GM18909 (cell line): Measurements from ENCODE around the gene CFAP46.
"Not testable (repeated sequence)": the region's sequence is repeated elsewhere in the genome, so short reads cannot be mapped to it uniquely, and the experiment has no call there.

Source experiments
- ATAC-seq: cut with Tn5 transposase; IDR thresholded peaks from one replicate; pipeline ENCODE4 v1.9.1; 2021; ENCODE audit warnings: mild to moderate bottlenecking; ENCODE audit not compliant: unreplicated experiment, poor library complexity

The CFAP46 gene

GRCh38 chr10:132802694-132803320 is 139.6 kb downstream of the CFAP46 start:
- no peak for ATAC-seq

GRCh38 chr10:132802048-132802447 is 140.3 kb downstream of the CFAP46 start:
- ATAC-seq: no peak

- ATAC-seq: no peak
Measured at GRCh38 chr10:132799865-132800264, 142.5 kb downstream of the CFAP46 start.

- ATAC-seq: no peak
Measured at GRCh38 chr10:132798876-132799275, 143.5 kb downstream of the CFAP46 start.

- ATAC-seq: no peak
Measured at GRCh38 chr10:132798403-132798802, 144.0 kb downstream of the CFAP46 start.

- not testable (repeated sequence) for ATAC-seq
Measured at GRCh38 chr10:132797986-132798385, 144.4 kb downstream of the CFAP46 start.

- ATAC-seq: no peak
Measured at GRCh38 chr10:132796846-132797245, 145.5 kb downstream of the CFAP46 start.

- ATAC-seq: no peak
Measured at GRCh38 chr10:132793871-132794849, 148.2 kb downstream of the CFAP46 start.

GRCh38 chr10:132793213-132793612 is 149.2 kb downstream of the CFAP46 start:
- no peak for ATAC-seq

GRCh38 chr10:132792796-132793195 is 149.6 kb downstream of the CFAP46 start:
- no peak for ATAC-seq

GRCh38 chr10:132792099-132792498 is 150.3 kb downstream of the CFAP46 start:
- ATAC-seq: not testable (repeated sequence)

GRCh38 chr10:132790934-132791829 is 151.2 kb downstream of the CFAP46 start:
- ATAC-seq: no peak

GRCh38 chr10:132790470-132790869 is 151.9 kb downstream of the CFAP46 start:
- ATAC-seq: no peak

GRCh38 chr10:132789659-132790148 is 152.7 kb downstream of the CFAP46 start:
- no peak for ATAC-seq

- no peak for ATAC-seq
Measured at GRCh38 chr10:132788831-132789219, 153.5 kb downstream of the CFAP46 start.

GRCh38 chr10:132788180-132788830 is 154.1 kb downstream of the CFAP46 start:
- ATAC-seq: no peak

GRCh38 chr10:132787495-132788179 is 154.7 kb downstream of the CFAP46 start:
- ATAC-seq: no peak

GRCh38 chr10:132786884-132787494 is 155.4 kb downstream of the CFAP46 start:
- no peak for ATAC-seq

- no peak for ATAC-seq
Measured at GRCh38 chr10:132786476-132786883, 155.9 kb downstream of the CFAP46 start.
